ACC112 (cell line): ENCODE results near the gene TMEM150A.

ENCODE experiments used
- H2AFZ ChIP-seq: fragments of 200-600 bp; sonication (generic); one replicate; pipeline ENCODE4 v1.6.0; 2017; ENCODE audit warnings: antibody characterized with exemption, low read length; ENCODE audit not compliant: unreplicated experiment
- H3K27ac ChIP-seq: fragments of 200-600 bp; sonication (generic); 2 replicates; pipeline ENCODE4 v1.5.1; 2014; ENCODE audit warnings: low read depth, mild to moderate bottlenecking, antibody characterized with exemption, low read length, moderate library complexity
- H3K27me3 ChIP-seq: fragments of 200-600 bp; sonication (generic); 2 replicates; pipeline ENCODE4 v1.6.1; 2014; ENCODE audit warnings: mild to moderate bottlenecking, antibody characterized with exemption, low read length, moderate library complexity, mixed read lengths; ENCODE audit not compliant: insufficient read depth
- H3K36me3 ChIP-seq: fragments of 200-600 bp; sonication (generic); 2 replicates; pipeline ENCODE4 v1.6.1; 2016; ENCODE audit warnings: mild to moderate bottlenecking, antibody characterized with exemption, low read length, moderate library complexity, mixed read lengths; ENCODE audit not compliant: insufficient read depth
- H3K4me1 ChIP-seq: fragments of 200-600 bp; sonication (generic); one replicate; pipeline ENCODE4 v1.6.1; 2016; ENCODE audit warnings: low read length, mixed read lengths; ENCODE audit not compliant: insufficient read depth, unreplicated experiment, control insufficient read depth
- H3K4me3 ChIP-seq: fragments of 200-600 bp; sonication (generic); 2 replicates; pipeline ENCODE4 v1.5.1; 2014; ENCODE audit warnings: mild to moderate bottlenecking, low read depth, low read length
- H3K79me2 ChIP-seq: fragments of 200-600 bp; sonication (generic); one replicate; pipeline ENCODE4 v1.6.0; 2016; ENCODE audit warnings: low read length; ENCODE audit not compliant: control insufficient read depth, unreplicated experiment, insufficient read depth

TMEM150A gene

DNA sequence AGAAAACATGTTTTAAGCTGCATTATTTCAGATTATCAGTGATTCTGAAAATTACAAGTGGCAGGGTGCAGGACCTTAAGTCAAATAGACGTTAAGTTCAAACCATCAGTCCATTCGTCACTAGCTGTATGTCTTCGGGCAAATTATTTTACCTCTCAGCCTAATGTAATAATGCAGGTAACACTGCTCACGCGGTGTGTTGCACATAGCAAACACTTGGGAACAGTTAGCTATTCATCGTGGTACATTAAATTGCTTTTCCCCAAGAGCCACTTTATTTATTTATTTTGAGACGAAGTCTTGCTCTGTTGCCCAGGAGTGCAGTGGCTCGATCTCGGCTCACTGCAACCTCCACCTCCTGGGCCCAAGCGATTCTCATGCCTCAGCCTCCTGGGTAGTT lies 53.4 kb downstream of the TMEM150A start:
- Histone ChIP-seq H3K36me3 (peaks cover 31% of the 10 kb centered on the region), H3K79me2 (no peaks in the 10 kb centered on the region), H3K27ac (peak overlapping the region; percentile 75), H3K4me3 (no peak overlapping the region), H2AFZ (no peak overlapping the region), H3K27me3 (no peaks in the 10 kb centered on the region), H3K4me1 (peaks cover 21% of the 10 kb centered on the region)

DNA sequence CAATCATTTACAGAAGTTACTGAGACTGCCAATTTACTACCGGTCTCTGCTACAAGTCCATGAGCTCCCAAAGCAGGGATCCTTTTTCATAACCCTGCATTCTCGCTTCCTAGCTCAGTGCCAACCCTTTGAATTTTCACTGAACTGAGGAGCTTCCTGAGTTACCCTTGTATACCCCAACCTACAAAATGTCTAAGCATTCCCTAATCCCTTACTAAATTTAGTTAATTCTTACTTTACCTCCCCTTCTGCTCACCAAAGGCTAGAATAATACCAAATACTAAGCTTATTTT lies 53.9 kb downstream of the TMEM150A start:
- H3K4me1 ChIP-seq = peaks cover 21% of the 10 kb centered on the region
- H3K79me2 ChIP-seq = no peaks in the 10 kb centered on the region
- H3K27ac ChIP-seq = peak overlapping the region; percentile 75; the same call in 1 of the 2 replicates
- H3K4me3 ChIP-seq = no peak overlapping the region
- H3K36me3 ChIP-seq = peaks cover 29% of the 10 kb centered on the region
- H3K27me3 ChIP-seq = no peaks in the 10 kb centered on the region
- no peak overlapping the region for H2AFZ ChIP-seq
